OCI-LY1 (cell line): ENCODE results near the gene TMEM11.

Experiments
- CTCF ChIP-seq: fragments of 200-600 bp; sonication (generic), shearing (Covaris generic); IDR thresholded peaks from 2 replicates; pipeline ENCODE4 v1.5.1; 2017; ENCODE audit warnings: mild to moderate bottlenecking, antibody characterized with exemption, low read length, moderate library complexity, mixed read lengths
- EZH2 ChIP-seq: fragments of 200-600 bp; sonication (generic), shearing (Covaris generic); IDR thresholded peaks from 2 replicates; pipeline ENCODE4 v1.8.0; 2017; ENCODE audit warnings: borderline replicate concordance, mixed run types, mild to moderate bottlenecking, antibody characterized with exemption, low read length, moderate library complexity, mixed read lengths

DNA sequence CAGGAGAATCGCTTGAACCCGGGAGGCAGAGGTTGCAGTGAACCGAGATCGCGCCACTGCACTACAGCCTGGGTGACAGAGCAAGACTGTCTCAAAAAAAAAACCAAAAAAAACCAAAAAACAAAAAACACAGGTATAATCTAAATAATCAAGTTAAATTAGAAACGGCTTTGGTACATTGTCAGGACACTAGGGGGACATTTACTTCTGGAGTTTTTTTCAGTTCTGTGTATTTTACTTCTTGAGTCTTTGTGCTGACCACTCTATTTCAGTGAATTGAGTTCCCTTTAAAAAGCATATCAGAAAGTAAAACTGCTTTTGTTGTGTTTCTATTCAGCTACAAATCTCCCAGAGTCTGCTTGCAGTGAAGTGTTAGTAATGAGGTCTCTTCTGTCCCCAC lies 50.9 kb downstream of the TMEM11 start:
- TF ChIP-seq CTCF, result no peak
- no peak for TF ChIP-seq EZH2
